OCI-LY1 (cell line): ENCODE results near the gene PCNX2.

Experiments used
- H2AFZ ChIP-seq: fragments of 200-600 bp; sonication (generic), shearing (Covaris generic); 2 replicates; pipeline ENCODE4 v1.6.0; 2014; ENCODE audit warnings: antibody characterized with exemption, mild to moderate bottlenecking, low read length
- H3F3A ChIP-seq: fragments of 200-600 bp; sonication (generic), shearing (Covaris generic); 2 replicates; pipeline ENCODE4 v1.6.0; 2014; ENCODE audit warnings: mild to moderate bottlenecking, antibody characterized with exemption, low read length, moderate library complexity; ENCODE audit not compliant: insufficient read depth
- H3K27ac ChIP-seq: fragments of 200-600 bp; sonication (generic); 2 replicates; pipeline ENCODE4 v1.5.1; 2014; ENCODE audit warnings: low read length, mixed run types, mild to moderate bottlenecking, low read depth; ENCODE audit not compliant: poor library complexity, severe bottlenecking
- H3K27me3 ChIP-seq: fragments of 200-600 bp; sonication (generic); 2 replicates; pipeline ENCODE4 v1.6.0; 2014; ENCODE audit warnings: antibody characterized with exemption, mild to moderate bottlenecking, low read length, moderate library complexity; ENCODE audit not compliant: insufficient read depth
- H3K36me3 ChIP-seq: fragments of 200-600 bp; sonication (generic); 2 replicates; pipeline ENCODE4 v1.6.1; 2014; ENCODE audit warnings: mild to moderate bottlenecking, antibody characterized with exemption, low read length, moderate library complexity, mixed read lengths; ENCODE audit not compliant: insufficient read depth
- H3K4me1 ChIP-seq: fragments of 200-600 bp; sonication (generic); 2 replicates; pipeline ENCODE4 v1.5.1; 2014; ENCODE audit warnings: mild to moderate bottlenecking, low read length, moderate library complexity; ENCODE audit not compliant: insufficient read depth, severe bottlenecking
- H3K4me2 ChIP-seq: fragments of 200-600 bp; sonication (generic), shearing (Covaris generic); 2 replicates; pipeline ENCODE4 v1.6.1; 2014; ENCODE audit warnings: low read length
- H3K4me3 ChIP-seq: fragments of 200-600 bp; sonication (generic); 2 replicates; pipeline ENCODE4 v1.5.1; 2014; ENCODE audit warnings: low read length, low read depth, mild to moderate bottlenecking, mixed read lengths; ENCODE audit not compliant: poor library complexity, severe bottlenecking
- H3K79me2 ChIP-seq: fragments of 200-600 bp; shearing (Covaris generic); 2 replicates; pipeline ENCODE4 v1.6.1; 2016; ENCODE audit warnings: mixed run types, low read length, mixed read lengths; ENCODE audit not compliant: insufficient read depth
- H3K9ac ChIP-seq: fragments of 200-600 bp; sonication (generic), shearing (Covaris generic); 2 replicates; pipeline ENCODE4 v1.6.1; 2014; ENCODE audit warnings: mild to moderate bottlenecking, low read length, mixed read lengths
- H3K9me2 ChIP-seq: fragments of 200-600 bp; sonication (generic), shearing (Covaris generic); 2 replicates; pipeline ENCODE4 v1.6.1; 2014; ENCODE audit warnings: low read depth, mild to moderate bottlenecking, low read length, mixed read lengths
- H3K9me3 ChIP-seq: fragments of 200-600 bp; shearing (Covaris generic); 2 replicates; pipeline ENCODE4 v1.6.1; 2014; ENCODE audit warnings: low read length, mixed read lengths
- H4K20me1 ChIP-seq: fragments of 200-600 bp; sonication (generic), shearing (Covaris generic); 2 replicates; pipeline ENCODE4 v1.6.0; 2016; ENCODE audit warnings: mild to moderate bottlenecking, low read length; ENCODE audit not compliant: insufficient read depth
- CTCF ChIP-seq: fragments of 200-600 bp; sonication (generic), shearing (Covaris generic); IDR thresholded peaks from 2 replicates; pipeline ENCODE4 v1.5.1; 2017; ENCODE audit warnings: mild to moderate bottlenecking, antibody characterized with exemption, low read length, moderate library complexity, mixed read lengths
- EZH2 ChIP-seq: fragments of 200-600 bp; sonication (generic), shearing (Covaris generic); IDR thresholded peaks from 2 replicates; pipeline ENCODE4 v1.8.0; 2017; ENCODE audit warnings: borderline replicate concordance, mixed run types, mild to moderate bottlenecking, antibody characterized with exemption, low read length, moderate library complexity, mixed read lengths

PCNX2 gene

GRCh38 chr1:233251201-233251720, 44.3 kb downstream of the PCNX2 start:
- no peak for TF ChIP-seq EZH2
- TF ChIP-seq CTCF = no peak
- Histone ChIP-seq H3K27ac (no peak overlapping the region), H3F3A (no peaks in the 10 kb centered on the region), H3K27me3 (no peaks in the 10 kb centered on the region), H3K4me3 (no peak overlapping the region), H3K4me2 (no peak overlapping the region), H3K9ac (no peak overlapping the region), H3K4me1 (no peaks in the 10 kb centered on the region), H3K79me2 (no peaks in the 10 kb centered on the region), H4K20me1 (no peaks in the 10 kb centered on the region), H2AFZ (no peak overlapping the region), H3K36me3 (no peaks in the 10 kb centered on the region), H3K9me2 (no peaks in the 10 kb centered on the region), H3K9me3 (no peaks in the 10 kb centered on the region)

GRCh38 chr1:233248014-233248413, 47.5 kb downstream of the PCNX2 start:
- H4K20me1 ChIP-seq = no peaks in the 10 kb centered on the region
- H3F3A ChIP-seq = no peaks in the 10 kb centered on the region
- H3K9ac ChIP-seq = no peak overlapping the region
- H3K36me3 ChIP-seq = no peaks in the 10 kb centered on the region
- no peaks in the 10 kb centered on the region for H3K9me2 ChIP-seq
- no peaks in the 10 kb centered on the region for H3K9me3 ChIP-seq
- H3K4me3 ChIP-seq = no peak overlapping the region
- no peak overlapping the region for H3K27ac ChIP-seq
- no peaks in the 10 kb centered on the region for H3K27me3 ChIP-seq
- H3K4me1 ChIP-seq = no peaks in the 10 kb centered on the region
- no peak overlapping the region for H2AFZ ChIP-seq
- H3K79me2 ChIP-seq = no peaks in the 10 kb centered on the region
- no peak for TF ChIP-seq EZH2
- TF ChIP-seq CTCF = no peak
- no peak overlapping the region for H3K4me2 ChIP-seq

GRCh38 chr1:233246965-233247364, 48.6 kb downstream of the PCNX2 start:
- no peak overlapping the region for H3K27ac ChIP-seq
- H3K9me3 ChIP-seq = no peaks in the 10 kb centered on the region
- H3F3A ChIP-seq = no peaks in the 10 kb centered on the region
- H3K4me2 ChIP-seq = no peak overlapping the region
- H3K4me3 ChIP-seq = no peak overlapping the region
- H3K9ac ChIP-seq = no peak overlapping the region
- H3K36me3 ChIP-seq = no peaks in the 10 kb centered on the region
- H3K9me2 ChIP-seq = no peaks in the 10 kb centered on the region
- H2AFZ ChIP-seq = no peak overlapping the region
- no peaks in the 10 kb centered on the region for H3K79me2 ChIP-seq
- no peak for TF ChIP-seq EZH2
- no peak for TF ChIP-seq CTCF
- no peaks in the 10 kb centered on the region for H3K27me3 ChIP-seq
- no peaks in the 10 kb centered on the region for H4K20me1 ChIP-seq
- no peaks in the 10 kb centered on the region for H3K4me1 ChIP-seq
